Stimulated activated CD8-positive, alpha-beta memory T cell treated with anti-CD3 and anti-CD28 coated beads, Interleukin-12 subunit alpha, Interleukin-12 subunit beta, amount 100 ng/mL, for 4 hours (primary cell): Measurements from ENCODE around the gene MPP7.

Experiments used
- DNase-seq: peaks from one replicate; pipeline ENCODE4 v3.0.0-alpha.2; 2020; ENCODE audit warnings: low read depth

The MPP7 gene

DNA sequence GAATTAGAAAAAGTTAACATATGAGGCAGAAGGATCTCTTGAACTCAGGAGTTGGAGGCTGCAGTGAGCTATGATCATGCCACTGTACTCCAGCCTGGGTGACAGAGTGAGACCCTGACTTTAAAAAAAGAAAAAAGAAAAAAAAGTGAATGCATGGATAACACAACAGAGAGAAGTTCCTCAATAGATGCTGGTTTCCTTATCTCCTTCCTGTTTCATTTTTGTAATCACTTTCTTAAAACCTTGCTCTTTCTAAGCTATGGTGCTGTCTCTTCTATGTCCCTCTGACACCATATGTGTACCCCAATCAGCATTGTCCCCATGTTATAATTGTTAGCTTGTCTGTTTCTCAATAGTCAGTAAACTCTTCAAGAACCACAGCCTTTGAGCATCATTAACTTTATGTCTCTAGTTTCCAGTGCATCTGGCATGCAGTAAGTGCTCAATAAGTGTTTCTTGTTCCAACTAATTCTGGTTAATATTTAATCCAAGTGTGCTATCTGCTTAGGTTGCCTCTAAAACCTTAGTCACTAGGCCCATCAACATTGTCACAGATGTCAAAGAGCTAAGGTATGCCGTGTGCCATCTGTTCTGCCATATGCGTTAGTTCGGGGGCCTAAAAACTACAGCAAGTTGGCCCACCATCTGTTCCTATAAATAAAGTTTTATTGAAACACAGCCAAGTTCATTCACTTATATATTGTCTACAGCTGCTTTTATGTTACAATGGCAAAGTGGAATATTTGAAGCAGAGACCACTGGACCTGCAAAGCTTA lies 36.2 kb downstream of the MPP7 start:
- no peak for DNase-seq

DNA sequence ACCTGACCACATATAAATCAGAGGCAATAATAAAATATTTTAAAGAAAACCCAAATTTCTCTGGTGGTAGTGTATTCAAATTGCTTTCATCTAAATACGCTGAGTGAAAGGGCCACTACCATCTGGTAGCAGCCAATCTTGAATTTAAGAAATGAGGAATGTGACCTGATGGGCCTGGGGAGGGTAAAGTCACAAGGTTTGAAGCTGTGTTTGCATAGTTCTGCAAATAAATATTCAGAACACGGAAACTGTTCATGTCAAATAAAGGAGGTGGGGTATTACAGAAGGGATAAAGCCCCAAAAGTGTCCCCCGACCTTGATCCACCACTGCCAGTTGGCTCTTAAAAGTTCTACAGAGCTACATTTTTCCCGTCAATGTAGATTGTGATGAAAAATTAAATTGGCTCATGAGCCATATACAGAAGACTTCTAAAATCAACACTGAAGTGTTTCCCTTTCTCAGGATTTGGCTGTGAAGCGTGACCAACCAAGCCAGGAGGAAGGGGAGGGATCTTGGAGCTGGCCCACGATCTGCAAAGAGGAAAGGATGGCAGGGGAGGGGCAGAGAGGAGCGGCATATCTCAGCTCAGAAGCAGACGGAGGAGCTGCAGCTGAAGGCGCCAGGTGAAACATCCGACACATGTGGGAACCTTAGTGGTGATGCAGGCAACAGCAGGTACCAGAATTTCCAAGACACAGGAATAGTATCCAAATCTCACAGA lies 39.6 kb downstream of the MPP7 start:
- no peak for DNase-seq

DNA sequence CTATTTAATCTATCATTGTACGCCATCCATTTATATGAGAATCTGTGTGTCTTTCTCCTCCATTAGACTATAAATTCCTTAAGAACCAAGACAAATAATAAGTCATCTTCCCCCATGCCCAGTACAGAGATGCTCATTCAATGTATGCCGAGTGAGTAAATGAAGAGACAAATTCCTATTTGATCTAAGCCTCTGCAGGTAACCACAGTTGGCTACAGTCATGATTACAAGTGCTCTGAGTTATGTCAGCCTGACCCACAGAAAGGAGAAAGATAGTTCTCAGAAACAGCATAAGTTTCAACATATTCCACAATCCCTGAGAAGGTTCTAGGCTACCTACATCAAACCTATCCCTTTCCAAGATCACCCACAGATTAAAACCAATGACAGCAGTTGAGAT lies 46.1 kb downstream of the MPP7 start:
- DNase-seq = no peak

DNA sequence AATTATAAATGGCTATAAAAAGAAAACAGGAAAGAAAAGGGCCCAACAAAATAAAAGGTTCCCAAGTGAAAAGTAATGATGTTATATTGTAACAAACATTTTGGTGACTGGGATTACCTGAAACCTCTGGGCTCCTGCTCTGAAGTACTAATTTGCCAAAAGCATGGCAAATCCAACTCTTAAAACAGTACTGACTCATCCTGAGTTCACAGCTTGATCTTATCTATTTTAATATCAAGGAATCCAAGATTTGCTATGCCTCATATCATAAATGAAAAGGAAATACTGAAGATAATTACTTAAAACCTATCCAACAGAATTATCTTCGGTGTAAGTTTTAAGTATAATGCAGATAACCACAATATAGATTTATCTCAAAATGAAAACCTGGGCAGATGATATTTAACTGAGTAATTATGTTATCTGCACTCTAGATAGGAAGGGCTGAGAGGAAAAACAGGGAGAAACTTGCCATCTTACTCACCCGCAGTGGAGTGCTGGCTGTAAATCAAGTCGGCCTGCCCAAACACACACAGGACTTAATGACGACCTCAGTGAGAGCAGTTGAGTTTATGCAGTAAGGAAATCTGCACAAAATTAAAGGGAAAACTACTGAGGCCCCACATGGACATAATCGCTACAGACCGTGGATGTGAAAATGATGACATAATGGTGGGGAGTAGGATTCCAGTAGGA lies 48.4 kb downstream of the MPP7 start:
- no peak for DNase-seq

DNA sequence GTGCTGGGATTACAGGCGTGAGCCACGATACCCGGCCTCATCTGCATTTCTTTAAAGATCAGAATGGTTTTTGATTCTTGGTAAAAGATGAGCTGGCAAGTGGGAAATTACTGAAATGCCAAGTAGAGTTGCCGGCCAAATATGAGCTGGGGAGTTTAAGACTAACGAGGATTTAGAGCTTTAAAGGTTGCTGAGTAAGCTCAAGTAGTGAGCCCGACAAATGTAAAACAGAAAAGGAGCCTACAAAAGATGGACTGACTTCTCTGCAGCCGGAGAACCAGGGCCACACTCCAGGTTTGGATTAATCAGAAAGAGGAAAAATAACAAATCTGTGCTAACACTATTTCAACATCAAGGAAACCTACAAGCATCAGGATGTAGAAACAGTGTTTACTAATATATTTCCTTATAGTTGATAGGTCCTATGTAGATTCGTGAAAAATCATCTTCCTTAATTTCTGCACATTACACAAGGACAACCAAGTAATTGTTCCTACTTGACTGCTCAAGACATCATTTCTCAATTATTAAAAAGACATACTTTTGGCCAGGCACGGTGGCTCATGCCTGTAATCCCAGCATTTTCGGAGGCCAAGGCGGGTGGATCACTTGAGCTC lies 49.6 kb downstream of the MPP7 start:
- DNase-seq = no peak
